ENCODE data around the gene CAMK2N1. TPM values are rescaled to one million over a fixed set of nuclear protein-coding genes. Genes with fewer than 3 reads are reported as not detected.

The CAMK2N1 gene
- total RNA-seq, 2 donors from 2014 or later = 133 to 182 TPM

DNA sequence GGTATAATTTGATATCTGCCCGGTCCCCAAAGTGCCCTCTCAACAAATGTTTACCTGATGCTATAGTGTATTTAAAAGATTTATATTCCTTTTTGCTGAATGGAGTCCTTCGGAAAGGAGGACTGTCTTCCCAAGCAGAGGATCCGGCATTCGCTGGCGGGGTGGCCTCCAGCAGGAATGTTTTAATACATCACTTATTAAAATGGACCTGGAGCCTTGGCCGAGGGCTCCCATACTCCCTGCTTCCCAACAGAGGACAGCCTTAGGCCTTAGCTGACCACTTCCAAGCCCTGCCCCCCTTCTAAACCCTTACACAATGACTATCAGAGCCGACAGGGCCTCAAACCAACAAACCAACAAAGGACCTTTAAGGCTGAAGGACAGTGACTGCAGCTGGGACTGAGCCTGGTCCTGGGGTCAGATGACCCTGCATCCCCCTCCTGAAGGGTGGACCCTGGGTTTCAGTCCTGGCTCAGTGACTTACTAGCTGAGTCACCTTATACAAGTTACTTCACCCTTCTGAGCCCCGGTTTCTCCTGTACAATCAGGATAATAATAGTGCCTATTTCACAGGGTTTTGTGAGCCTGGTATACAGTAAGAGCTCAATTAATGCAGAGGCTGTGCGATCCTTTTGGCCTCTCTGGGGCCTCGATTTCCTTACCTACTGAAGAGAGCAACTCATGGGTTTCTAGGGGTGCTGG is 5.6 kb downstream of the CAMK2N1 start:
- peak; percentile 64 for DNase-seq
- H3K9me3 ChIP-seq = no peaks in the 10 kb centered on the region
- peaks cover 4% of the 10 kb centered on the region for H3K27me3 ChIP-seq
- H3K36me3 ChIP-seq = no peaks in the 10 kb centered on the region
- peak overlapping the region in 1 of 2 donors; percentile 75 for H3K9ac ChIP-seq (ENCODE audit: low read depth in 2 of 2, low read length in 2 of 2)
- intact Hi-C loops (cut with DNase I) = no loop called here
- peaks cover 19% of the 10 kb centered on the region for H3K4me1 ChIP-seq
- H3K4me3 ChIP-seq = no peak overlapping the region
- TF ChIP-seq, protein P1, sequence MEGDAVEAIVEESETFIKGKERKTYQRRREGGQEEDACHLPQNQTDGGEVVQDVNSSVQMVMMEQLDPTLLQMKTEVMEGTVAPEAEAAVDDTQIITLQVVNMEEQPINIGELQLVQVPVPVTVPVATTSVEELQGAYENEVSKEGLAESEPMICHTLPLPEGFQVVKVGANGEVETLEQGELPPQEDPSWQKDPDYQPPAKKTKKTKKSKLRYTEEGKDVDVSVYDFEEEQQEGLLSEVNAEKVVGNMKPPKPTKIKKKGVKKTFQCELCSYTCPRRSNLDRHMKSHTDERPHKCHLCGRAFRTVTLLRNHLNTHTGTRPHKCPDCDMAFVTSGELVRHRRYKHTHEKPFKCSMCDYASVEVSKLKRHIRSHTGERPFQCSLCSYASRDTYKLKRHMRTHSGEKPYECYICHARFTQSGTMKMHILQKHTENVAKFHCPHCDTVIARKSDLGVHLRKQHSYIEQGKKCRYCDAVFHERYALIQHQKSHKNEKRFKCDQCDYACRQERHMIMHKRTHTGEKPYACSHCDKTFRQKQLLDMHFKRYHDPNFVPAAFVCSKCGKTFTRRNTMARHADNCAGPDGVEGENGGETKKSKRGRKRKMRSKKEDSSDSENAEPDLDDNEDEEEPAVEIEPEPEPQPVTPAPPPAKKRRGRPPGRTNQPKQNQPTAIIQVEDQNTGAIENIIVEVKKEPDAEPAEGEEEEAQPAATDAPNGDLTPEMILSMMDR (IDR thresholded peaks at IDR 0.05) = no peak
- peak overlapping the region; percentile 88 for H3K27ac ChIP-seq

GRCh38 chr1:20479840-20480239 is 6.2 kb downstream of the CAMK2N1 start:
- intact Hi-C loops (cut with DNase I) = no loop called here
- no peaks in the 10 kb centered on the region for H3K9me3 ChIP-seq
- H3K4me3 ChIP-seq = no peak overlapping the region
- no peaks in the 10 kb centered on the region for H3K36me3 ChIP-seq
- H3K27me3 ChIP-seq = peaks cover 4% of the 10 kb centered on the region
- H3K4me1 ChIP-seq = peaks cover 20% of the 10 kb centered on the region
- H3K9ac ChIP-seq (ENCODE audit: low read depth in 2 of 2, low read length in 2 of 2) = peak overlapping the region in 1 of 2 donors; percentile 75
- no peak for DNase-seq
- peak overlapping the region; percentile 88 for H3K27ac ChIP-seq
- TF ChIP-seq, protein P1 (IDR thresholded peaks at IDR 0.05) = no peak

GRCh38 chr1:20478057-20478635 is 7.9 kb downstream of the CAMK2N1 start:
- Histone ChIP-seq H3K9me3 (no peaks in the 10 kb centered on the region), H3K9ac (ENCODE audit: low read depth in 2 of 2, low read length in 2 of 2) (peak overlapping the region in 1 of 2 donors; percentile 66), H3K4me1 (peaks cover 30% of the 10 kb centered on the region), H3K27me3 (peaks cover 4% of the 10 kb centered on the region), H3K27ac (peak overlapping the region; percentile 79), H3K36me3 (no peaks in the 10 kb centered on the region), H3K4me3 (no peak overlapping the region)
- intact Hi-C loops (cut with DNase I) = no loop called here
- TF ChIP-seq, protein P1 (IDR thresholded peaks at IDR 0.05) = no peak
- DNase-seq = no peak

GRCh38 chr1:20477348-20478056 is 8.5 kb downstream of the CAMK2N1 start:
- Histone ChIP-seq H3K27ac (peak overlapping the region; percentile 79), H3K27me3 (peaks cover 4% of the 10 kb centered on the region), H3K9me3 (no peaks in the 10 kb centered on the region), H3K36me3 (no peaks in the 10 kb centered on the region), H3K4me1 (peaks cover 30% of the 10 kb centered on the region), H3K4me3 (no peak overlapping the region), H3K9ac (ENCODE audit: low read depth in 2 of 2, low read length in 2 of 2) (peak overlapping the region in 1 of 2 donors; percentile 66)
- TF ChIP-seq, protein P1 (IDR thresholded peaks at IDR 0.05) = no peak
- no peak for DNase-seq
- intact Hi-C loops (cut with DNase I) = no loop called here

GRCh38 chr1:20476265-20477038 is 9.6 kb downstream of the CAMK2N1 start:
- H3K9ac ChIP-seq (ENCODE audit: low read depth in 2 of 2, low read length in 2 of 2) = peak overlapping the region; percentile 60 to 66
- peak overlapping the region; percentile 11 for H3K4me3 ChIP-seq
- H3K27me3 ChIP-seq = peaks cover 4% of the 10 kb centered on the region
- peak; percentile 97 for DNase-seq
- peak overlapping the region; percentile 79 for H3K27ac ChIP-seq
- no peaks in the 10 kb centered on the region for H3K36me3 ChIP-seq
- TF ChIP-seq, protein P1 (IDR thresholded peaks at IDR 0.05) = no peak
- H3K9me3 ChIP-seq = no peaks in the 10 kb centered on the region
- H3K4me1 ChIP-seq = peaks cover 25% of the 10 kb centered on the region
- intact Hi-C loops (cut with DNase I) = no loop called here
